GM12878 (cell line): ENCODE data around the gene CKS2. TPM values are rescaled to one million over a fixed set of nuclear protein-coding genes. Genes with fewer than 3 reads are reported as not detected.

Experiments
- ATAC-seq: fragments of 200-7000 bp; cut with Tn5 transposase; 3 replicates; pipeline ENCODE4 v1.9.1; 2020; ENCODE audit warnings: mild to moderate bottlenecking, moderate library complexity
- BruUV-seq: library from RNA; stranded (reverse); fragments of 400-500 nt; replicated peaks from 2 replicates; lab custom pipeline; 2021; lab: Mats Ljungman, UMichigan
- CTCF ChIA-PET: fragments of 300-600 bp; sonication (Branson Sonifier 250); formaldehyde crosslinking; extraction: SDS; loops from one replicate; lab custom pipeline; 2021; ENCODE audit warnings: inconsistent platforms; lab: Yijun Ruan, JAX
- POLR2A ChIA-PET: fragments of 350-600 bp; formaldehyde crosslinking; extraction: SDS; loops from one replicate; lab custom pipeline; 2021; ENCODE audit warnings: inconsistent platforms; lab: Charles Lee
- RAD21 ChIA-PET: fragments of 300-600 bp; sonication (Branson Sonifier 250); formaldehyde crosslinking; loops from one replicate; lab custom pipeline; 2023; ENCODE audit warnings: antibody characterized with exemption; ENCODE audit not compliant: unreplicated experiment; lab: Charles Lee
- SMC1A ChIA-PET: fragments of 300-600 bp; sonication (Branson Sonifier 250); formaldehyde crosslinking; loops from one replicate; lab custom pipeline; 2023; ENCODE audit not compliant: unreplicated experiment, uncharacterized antibody; lab: Charles Lee
- DNase-seq: peaks from one replicate; pipeline ENCODE4 v3.0.0-alpha.2; 2011; ENCODE audit warnings: low read depth, low spot score
- FAIRE-seq: peaks from 3 replicates; lab custom pipeline; 2011; peaks lifted over from hg19 to GRCh38; lab: Jason Lieb, UNC
- H2AFZ ChIP-seq: 2 replicates; pipeline ENCODE4 v1.6.0; 2011; ENCODE audit warnings: low read depth, low read length, control low read depth; ENCODE audit not compliant: control insufficient read depth
- H3K27ac ChIP-seq: 2 replicates; pipeline ENCODE4 v1.5.1; 2011; ENCODE audit warnings: control low read depth; ENCODE audit not compliant: control insufficient read depth, insufficient read depth
- H3K27me3 ChIP-seq, 2 experiments: replicated peaks in 1 of 2; 2 replicates each; pipeline versions ENCODE4 v1.6.0 to v1.6.1; 2011; ENCODE audit warnings: low read length in 1 of 2; ENCODE audit not compliant: control insufficient read depth in 2 of 2, insufficient read depth in 2 of 2
- H3K36me3 ChIP-seq, 2 experiments: 2 replicates each; pipeline ENCODE4 v1.5.1; 2011; ENCODE audit warnings: low read length in 1 of 2; ENCODE audit not compliant: control insufficient read depth in 2 of 2, insufficient read depth in 2 of 2
- H3K4me1 ChIP-seq: 2 replicates; pipeline ENCODE4 v1.6.1; 2011; ENCODE audit warnings: mild to moderate bottlenecking, low read length, moderate library complexity, mixed read lengths; ENCODE audit not compliant: control insufficient read depth, insufficient read depth
- H3K4me2 ChIP-seq: 2 replicates; pipeline ENCODE4 v1.6.0; 2011; ENCODE audit warnings: control low read depth; ENCODE audit not compliant: control insufficient read depth, insufficient read depth
- H3K4me3 ChIP-seq: fragments of 200-600 bp; sonication (generic); 2 replicates; pipeline ENCODE4 v1.5.1; 2016
- H3K79me2 ChIP-seq: 2 replicates; pipeline ENCODE4 v1.6.0; 2011; ENCODE audit warnings: low read length; ENCODE audit not compliant: control insufficient read depth, insufficient read depth
- H3K9ac ChIP-seq: 2 replicates; pipeline ENCODE4 v1.8.0; 2011; ENCODE audit warnings: low read length, control low read depth, mixed read lengths; ENCODE audit not compliant: control insufficient read depth, insufficient read depth
- H3K9me3 ChIP-seq: replicated peaks from 3 replicates; pipeline ENCODE4 v1.5.1; 2011; ENCODE audit warnings: mild to moderate bottlenecking, low read length; ENCODE audit not compliant: control insufficient read depth, insufficient read depth
- H4K20me1 ChIP-seq: 2 replicates; pipeline ENCODE4 v1.6.0; 2011; ENCODE audit not compliant: control insufficient read depth, insufficient read depth
- POLR2A ChIP-seq: IDR thresholded peaks from 2 replicates; pipeline ENCODE4 v1.6.1; 2011; ENCODE audit warnings: low read depth, mild to moderate bottlenecking, low read length
- WGBS: methylation state at CpG from one replicate; pipeline ENCODE4 v1.1.6; 2016; ENCODE audit warnings: low lambda C conversion rate; ENCODE audit not compliant: insufficient replicate concordance, insufficient coverage; ENCODE audit errors: missing lambda C conversion rate; 5-methylcytosine and 5-hydroxymethylcytosine counted together
- in situ Hi-C: fragments of 300-500 bp; cut with MboI; formaldehyde crosslinking; loops from 9 replicates; pipeline ENCODE4 v1.14.3; 2018; ENCODE audit warnings: mixed read lengths
- intact Hi-C: fragments of 100-400 bp; cut with micrococcal nuclease; formaldehyde crosslinking; loops from one replicate; pipeline ENCODE4 v1.14.2; 2022; ENCODE audit not compliant: unreplicated experiment
- polyA plus RNA-seq, 11 experiments: library from polyadenylated mRNA; depleted of rRNA in 4 of 11; unstranded in 6 of 11; stranded (reverse) in 5 of 11; fragments of >200 nt; fragmentation: Nextera tagmentation in 4 of 11; fragmentation: Illumina TruSeq in 1 of 11; extraction: Ambion mirVana in 4 of 11; extraction: Trizol in 1 of 11; gene quantifications; 1 replicate in 1 of 11; 2 replicates in 10 of 11; pipeline versions ENCODE4 v1.2.1 to v1.2.3, GENCODE V29; 2011 to 2016; ENCODE audit warnings: inconsistent platforms in 2 of 11, missing spikeins in 2 of 11, low read depth in 1 of 11
- total RNA-seq, 4 experiments: library from RNA; depleted of rRNA in 3 of 4; stranded (reverse); fragments of >200 nt in 3 of 4; fragmentation: Illumina TruSeq in 1 of 4; extraction: Trizol in 1 of 4; gene quantifications; 2 replicates each; pipeline versions ENCODE4 v1.2.1 to v1.2.3, GENCODE V29; 2013 to 2021
- TF ChIP-seq, protein P1 (sequence below): fragments of 450-650 bp; formaldehyde crosslinking; IDR thresholded peaks from 2 replicates; pipeline ENCODE4 v1.4.0; 2022; ENCODE audit warnings: mild to moderate bottlenecking, moderate library complexity
- TF ChIP-seq, protein P2 (sequence below): IDR thresholded peaks from 2 replicates; pipeline ENCODE4 v1.6.1; 2012; ENCODE audit warnings: improper control_type of control experiment, low read depth, low read length; ENCODE audit not compliant: insufficient replicate concordance

CKS2 gene
- total and polyA plus RNA-seq, 10 of the 15 experiments (the other 5 are each of a cell fraction or from before 2014, with no cell fraction given): 172 to 1,251 (median 503) TPM

DNA sequence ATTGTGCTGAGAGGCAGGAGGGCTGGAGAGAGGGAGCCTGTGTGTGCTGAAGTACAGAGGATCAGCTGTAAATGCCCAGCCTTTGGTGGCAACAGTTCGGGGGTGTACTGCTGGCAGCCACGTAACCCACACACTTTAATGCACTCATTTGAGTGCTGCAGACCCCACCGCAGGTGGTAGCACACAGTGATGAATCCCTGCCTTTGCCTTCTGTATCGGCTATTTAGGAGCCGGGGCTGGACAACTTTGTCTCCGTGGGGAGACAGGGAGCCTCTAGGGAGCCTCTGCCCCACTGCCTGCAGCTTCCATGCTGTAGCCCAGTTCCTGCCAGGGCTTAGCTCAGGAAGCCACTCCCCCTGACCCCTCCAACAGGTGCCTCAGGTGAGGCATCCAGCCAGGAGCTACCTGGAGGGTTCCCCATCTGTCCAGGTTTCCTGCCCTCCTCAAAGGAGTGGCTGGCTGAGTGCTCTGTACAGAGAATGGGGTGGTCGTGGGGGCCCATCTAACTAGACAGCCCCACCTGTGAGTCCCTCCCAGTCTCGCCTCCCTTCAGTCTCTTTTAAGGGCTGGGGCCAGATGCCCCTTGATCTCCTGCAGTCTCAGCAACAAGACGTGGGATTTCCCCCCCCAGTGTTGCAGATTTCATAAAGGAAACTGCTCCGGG, 51.8 kb downstream of the CKS2 start:
- ATAC-seq (no peak), DNase-seq (no peak), FAIRE-seq (no peak)
- TF ChIP-seq, protein P1, sequence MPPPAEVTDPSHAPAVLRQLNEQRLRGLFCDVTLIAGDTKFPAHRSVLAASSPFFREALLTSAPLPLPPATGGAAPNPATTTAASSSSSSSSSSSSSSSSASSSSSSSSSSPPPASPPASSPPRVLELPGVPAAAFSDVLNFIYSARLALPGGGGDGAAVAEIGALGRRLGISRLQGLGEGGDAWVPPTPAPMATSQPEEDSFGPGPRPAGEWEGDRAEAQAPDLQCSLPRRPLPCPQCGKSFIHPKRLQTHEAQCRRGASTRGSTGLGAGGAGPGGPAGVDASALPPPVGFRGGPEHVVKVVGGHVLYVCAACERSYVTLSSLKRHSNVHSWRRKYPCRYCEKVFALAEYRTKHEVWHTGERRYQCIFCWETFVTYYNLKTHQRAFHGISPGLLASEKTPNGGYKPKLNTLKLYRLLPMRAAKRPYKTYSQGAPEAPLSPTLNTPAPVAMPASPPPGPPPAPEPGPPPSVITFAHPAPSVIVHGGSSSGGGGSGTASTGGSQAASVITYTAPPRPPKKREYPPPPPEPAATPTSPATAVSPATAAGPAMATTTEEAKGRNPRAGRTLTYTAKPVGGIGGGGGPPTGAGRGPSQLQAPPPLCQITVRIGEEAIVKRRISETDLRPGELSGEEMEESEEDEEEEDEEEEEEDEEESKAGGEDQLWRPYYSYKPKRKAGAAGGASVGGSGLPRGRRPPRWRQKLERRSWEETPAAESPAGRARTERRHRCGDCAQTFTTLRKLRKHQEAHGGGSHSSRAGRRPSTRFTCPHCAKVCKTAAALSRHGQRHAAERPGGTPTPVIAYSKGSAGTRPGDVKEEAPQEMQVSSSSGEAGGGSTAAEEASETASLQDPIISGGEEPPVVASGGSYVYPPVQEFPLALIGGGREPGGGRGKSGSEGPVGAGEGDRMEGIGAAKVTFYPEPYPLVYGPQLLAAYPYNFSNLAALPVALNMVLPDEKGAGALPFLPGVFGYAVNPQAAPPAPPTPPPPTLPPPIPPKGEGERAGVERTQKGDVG (CRISPR knock-in tag): no peak
- TF ChIP-seq, protein P2, sequence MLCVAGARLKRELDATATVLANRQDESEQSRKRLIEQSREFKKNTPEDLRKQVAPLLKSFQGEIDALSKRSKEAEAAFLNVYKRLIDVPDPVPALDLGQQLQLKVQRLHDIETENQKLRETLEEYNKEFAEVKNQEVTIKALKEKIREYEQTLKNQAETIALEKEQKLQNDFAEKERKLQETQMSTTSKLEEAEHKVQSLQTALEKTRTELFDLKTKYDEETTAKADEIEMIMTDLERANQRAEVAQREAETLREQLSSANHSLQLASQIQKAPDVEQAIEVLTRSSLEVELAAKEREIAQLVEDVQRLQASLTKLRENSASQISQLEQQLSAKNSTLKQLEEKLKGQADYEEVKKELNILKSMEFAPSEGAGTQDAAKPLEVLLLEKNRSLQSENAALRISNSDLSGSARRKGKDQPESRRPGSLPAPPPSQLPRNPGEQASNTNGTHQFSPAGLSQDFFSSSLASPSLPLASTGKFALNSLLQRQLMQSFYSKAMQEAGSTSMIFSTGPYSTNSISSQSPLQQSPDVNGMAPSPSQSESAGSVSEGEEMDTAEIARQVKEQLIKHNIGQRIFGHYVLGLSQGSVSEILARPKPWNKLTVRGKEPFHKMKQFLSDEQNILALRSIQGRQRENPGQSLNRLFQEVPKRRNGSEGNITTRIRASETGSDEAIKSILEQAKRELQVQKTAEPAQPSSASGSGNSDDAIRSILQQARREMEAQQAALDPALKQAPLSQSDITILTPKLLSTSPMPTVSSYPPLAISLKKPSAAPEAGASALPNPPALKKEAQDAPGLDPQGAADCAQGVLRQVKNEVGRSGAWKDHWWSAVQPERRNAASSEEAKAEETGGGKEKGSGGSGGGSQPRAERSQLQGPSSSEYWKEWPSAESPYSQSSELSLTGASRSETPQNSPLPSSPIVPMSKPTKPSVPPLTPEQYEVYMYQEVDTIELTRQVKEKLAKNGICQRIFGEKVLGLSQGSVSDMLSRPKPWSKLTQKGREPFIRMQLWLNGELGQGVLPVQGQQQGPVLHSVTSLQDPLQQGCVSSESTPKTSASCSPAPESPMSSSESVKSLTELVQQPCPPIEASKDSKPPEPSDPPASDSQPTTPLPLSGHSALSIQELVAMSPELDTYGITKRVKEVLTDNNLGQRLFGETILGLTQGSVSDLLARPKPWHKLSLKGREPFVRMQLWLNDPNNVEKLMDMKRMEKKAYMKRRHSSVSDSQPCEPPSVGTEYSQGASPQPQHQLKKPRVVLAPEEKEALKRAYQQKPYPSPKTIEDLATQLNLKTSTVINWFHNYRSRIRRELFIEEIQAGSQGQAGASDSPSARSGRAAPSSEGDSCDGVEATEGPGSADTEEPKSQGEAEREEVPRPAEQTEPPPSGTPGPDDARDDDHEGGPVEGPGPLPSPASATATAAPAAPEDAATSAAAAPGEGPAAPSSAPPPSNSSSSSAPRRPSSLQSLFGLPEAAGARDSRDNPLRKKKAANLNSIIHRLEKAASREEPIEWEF: no peak
- peak; percentile 57 for TF ChIP-seq POLR2A
- no peak overlapping the region for H3K27ac ChIP-seq
- in situ Hi-C loops (no loop called here), intact Hi-C loops (no loop called here)
- H3K4me2 ChIP-seq: no peak overlapping the region
- no peak overlapping the region for H3K9ac ChIP-seq
- H3K9me3 ChIP-seq: no peaks in the 10 kb centered on the region
- BruUV-seq: no TSS peak
- no peak overlapping the region for H3K4me3 ChIP-seq
- no peak overlapping the region for H2AFZ ChIP-seq
- peaks cover 22 to 23% of the 10 kb centered on the region in 2 experiments for H3K36me3 ChIP-seq
- RAD21 ChIA-PET: no interaction called here
- H3K79me2 ChIP-seq: no peaks in the 10 kb centered on the region
- CTCF ChIA-PET: interaction anchor here (1.2 kb wide), 1 partner anchor 13 kb away, joined by 3 read pairs; no protein-coding TSS in a partner anchor
- POLR2A ChIA-PET: no interaction called here
- no peaks in the 10 kb centered on the region for H3K4me1 ChIP-seq
- H4K20me1 ChIP-seq: no peaks in the 10 kb centered on the region; the same call in 1 of the 2 replicates
- H3K27me3 ChIP-seq: no peaks in the 10 kb centered on the region
- 73% methylated on average over 10 of the region's 10 CpGs for WGBS
- SMC1A ChIA-PET: interaction anchor here (0.8 kb wide), 1 partner anchor 88 kb away, joined by 3 read pairs; no protein-coding TSS in a partner anchor
